NCI-H2107 (cell line): ENCODE measurements around the gene TIAM2.

Experiments
- DNase-seq: peaks from one replicate; lab custom pipeline; 2025; lab: John Stamatoyannopoulos, UW

Gene TIAM2

DNA sequence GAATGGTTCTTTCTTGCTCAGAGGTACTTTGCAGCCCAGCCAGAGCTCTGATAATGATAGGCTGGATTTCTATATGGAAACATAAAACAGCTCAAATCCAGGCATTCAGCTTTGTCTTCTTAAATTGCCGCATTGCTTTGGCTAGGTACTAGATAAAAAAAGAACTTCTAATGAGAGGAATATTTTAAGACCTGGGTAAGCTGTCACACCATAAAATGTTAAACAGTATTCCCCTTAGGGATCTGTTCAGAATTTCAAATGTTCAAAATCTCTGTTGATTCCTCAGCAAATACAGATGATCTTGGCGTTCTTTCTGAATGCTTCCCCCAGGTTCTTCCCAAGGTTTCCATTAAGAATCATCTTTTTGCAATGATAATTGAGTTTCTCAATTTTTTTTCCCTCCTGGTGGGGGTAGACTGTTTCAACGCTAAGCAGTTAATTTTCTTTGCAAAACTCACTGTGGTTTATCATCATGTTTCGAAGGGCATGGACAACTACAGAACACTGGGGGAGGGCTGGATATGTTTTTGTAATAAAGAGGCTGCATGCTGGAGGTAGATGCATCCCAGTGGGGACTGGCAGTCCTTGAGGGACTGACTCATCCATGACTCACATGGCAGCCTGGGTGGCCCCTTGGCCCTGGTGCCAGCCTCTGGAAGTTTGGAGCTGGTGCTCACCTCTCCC is 31.0 kb downstream of the TIAM2 start:
- no peak for DNase-seq

DNA sequence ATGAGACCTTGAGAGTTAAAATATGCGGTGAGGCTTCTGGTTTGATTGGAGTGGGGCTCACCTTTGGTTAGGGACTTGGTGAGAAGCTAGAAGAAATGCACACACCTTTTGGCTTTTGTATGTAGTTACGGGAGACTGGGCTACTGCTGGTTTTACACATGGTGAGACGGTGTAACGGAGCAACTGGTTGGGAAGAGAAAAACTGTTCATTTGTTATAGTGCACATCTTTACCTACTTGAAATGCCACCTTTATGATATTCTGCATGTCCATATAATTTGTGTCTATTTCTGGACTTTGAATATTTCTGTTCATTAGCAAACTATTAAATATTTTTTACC is 31.6 kb downstream of the TIAM2 start:
- DNase-seq = no peak

DNA sequence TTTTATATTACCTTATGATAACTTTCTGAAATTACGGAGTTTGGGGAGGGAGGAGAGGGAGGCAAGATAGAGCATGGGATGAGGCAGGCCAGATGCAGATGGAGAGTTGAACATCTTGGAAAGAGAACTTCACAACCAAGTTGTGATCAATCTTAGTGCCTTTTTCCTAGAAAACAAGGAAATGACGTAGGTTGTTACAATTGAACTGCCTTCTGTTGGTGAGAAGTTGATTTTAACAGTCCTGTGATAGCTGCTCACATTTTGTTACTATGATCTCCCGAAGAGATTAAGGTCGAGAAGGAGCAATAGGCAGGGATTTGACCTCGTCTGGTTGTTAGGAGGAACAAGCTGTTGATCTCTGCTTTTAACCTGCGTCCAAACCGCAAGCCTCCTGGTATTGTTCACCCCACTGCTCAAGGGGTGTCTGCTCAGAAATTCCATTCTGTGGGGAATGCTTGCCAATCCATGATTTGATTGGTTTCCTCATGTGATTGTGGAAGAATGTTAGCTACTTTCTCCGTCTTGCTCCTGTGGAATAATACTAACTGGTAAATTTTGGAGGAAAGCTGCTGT is 35.1 kb downstream of the TIAM2 start:
- DNase-seq = no peak

DNA sequence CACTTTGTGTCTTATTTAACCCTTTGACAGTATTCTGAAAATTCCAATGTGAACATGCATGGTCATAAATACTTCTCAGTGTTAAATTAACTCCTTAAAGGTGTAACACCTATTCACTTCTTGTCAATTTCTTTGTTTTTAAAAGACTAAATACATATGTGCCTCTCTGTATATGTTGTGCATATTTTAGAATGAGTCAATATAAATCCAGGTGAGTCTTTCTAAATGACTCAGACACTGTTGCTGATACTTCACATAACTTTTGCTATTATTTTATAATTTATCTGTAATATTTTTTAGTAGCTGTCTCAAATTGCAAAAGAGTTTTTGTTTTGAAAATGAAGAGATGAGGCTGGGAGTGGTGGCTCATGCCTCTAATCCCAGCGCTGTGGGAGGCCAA is 36.0 kb downstream of the TIAM2 start:
- no peak for DNase-seq

DNA sequence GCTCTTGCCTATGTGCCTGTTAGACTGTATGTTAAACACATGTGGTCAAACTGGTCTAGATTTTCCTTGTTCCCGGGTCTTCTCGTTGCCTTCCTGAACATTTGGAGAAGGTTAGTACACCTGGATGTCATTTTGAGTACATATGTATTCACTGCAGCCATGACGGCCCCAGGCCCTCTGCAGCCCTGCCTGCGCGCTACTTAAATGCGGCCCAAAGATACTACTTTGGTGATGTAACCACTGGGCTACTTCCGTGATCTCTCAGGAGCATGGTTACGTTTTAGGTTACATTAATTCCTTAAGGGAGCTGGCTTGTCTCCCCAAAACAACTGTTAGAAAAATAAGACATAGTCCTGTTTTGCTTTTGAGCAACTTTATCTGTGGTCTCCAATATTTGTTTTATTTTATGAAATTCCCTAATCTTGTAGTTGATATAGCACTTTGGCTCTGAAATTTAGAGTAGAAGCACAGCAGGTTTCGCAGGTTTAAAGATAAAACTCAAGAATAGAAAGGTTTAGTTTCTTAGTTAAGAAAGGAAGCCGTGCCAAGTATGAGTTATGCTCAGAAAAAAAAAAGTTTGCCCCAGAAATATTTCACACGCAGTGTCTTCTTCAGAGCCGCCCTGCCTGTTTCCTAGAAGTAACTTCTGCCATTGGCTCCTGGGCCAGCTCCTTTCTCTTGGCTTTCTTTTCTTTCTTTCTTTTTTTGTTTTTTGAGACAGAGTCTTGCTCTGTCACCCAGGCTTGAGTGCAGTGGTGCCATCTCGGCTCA is 38.1 kb downstream of the TIAM2 start:
- no peak for DNase-seq

DNA sequence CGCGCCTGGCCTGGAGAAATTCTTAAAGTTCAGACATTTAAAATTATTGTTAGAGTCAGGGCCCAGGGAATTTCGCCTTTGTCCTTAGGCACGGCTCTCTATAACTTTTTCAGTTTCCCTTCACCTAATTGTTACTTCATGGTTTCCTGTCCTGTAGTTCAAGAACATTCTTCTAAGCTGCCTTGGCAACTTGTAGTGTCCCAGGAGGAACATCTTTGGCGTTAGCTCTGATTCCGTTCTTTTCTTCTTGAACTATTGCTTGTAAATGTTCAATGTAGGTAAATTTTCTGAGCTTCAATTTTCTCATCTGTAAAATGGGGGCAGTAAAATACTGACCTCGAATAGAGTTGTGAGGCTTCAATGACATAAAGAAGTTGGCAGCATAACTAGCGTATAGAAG is 41.8 kb downstream of the TIAM2 start:
- no peak for DNase-seq

DNA sequence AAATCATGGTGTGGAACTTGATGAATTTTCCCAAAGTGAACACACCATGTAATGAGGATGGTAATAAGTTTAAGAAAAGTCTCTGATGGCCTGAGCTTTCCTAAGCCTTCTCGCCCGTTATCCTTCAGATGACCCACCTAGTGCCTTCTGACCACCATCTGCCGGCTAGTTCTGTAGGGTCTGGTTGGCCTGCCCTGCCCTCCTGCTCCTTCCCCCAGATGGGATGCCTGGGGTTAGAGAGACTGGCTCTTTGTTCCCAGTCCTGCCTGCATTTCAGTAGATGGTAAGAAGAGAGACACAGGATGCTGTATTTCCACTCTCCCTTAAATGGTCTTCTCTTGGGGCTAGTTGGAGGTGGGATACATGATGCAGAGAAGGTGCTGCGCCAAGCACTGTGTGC is 43.0 kb downstream of the TIAM2 start:
- DNase-seq = no peak

DNA sequence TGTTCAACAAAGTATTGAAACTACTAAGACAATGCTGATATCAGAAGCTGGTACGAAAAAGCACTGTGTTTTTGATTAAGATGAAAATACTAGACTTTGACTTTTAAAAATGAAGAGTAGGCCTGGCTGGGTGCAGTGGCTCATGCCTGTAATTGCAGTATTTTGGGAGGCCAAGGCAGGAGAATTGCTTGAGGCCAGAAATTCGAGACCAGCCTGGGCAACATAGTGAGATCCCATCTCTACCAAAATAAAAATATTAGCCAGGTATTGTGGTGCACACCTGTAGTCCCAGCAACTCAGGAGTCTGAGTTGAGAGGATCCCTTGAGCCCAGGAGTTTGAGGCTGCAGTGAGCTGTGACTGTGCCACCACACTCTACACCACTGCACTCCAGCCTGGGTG is 43.4 kb downstream of the TIAM2 start:
- no peak for DNase-seq

DNA sequence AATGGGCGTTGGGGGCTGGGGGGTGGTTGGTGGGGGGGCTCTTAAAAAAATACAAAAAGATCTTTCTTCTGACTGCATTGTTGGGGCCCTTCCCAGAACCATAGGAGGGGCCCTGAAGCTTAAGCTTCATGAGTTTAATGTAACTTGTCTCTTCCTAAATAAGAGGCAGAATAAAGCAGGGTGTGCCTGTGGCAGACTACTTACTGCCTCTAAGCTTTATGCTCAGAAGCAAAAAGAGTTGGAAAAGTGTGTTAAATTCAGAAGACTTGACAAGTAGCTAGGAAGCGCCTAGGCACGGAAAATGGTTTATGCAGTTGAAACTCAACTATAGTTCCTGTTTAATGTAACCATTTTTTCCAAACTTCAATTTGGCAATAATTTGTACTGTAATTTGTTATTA is 44.5 kb downstream of the TIAM2 start:
- no peak for DNase-seq

DNA sequence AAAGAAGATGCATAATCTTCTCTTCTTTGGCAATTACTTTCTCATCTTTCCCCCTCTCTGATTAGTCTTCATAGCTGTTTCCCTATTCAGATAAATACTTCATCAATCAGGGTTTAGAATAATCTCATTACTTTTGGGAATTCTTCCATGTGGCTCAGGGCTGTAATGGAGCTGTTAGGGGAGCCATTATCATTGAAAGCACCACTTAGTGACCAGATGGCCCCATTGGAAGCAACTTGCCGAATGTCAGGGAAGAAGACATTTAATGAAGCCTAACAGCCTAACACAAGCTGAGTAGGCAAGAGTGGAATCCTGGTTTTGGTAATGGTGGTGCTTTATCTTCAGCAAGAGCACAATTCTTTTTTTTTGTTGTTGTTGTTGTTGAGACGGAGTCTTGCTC is 45.0 kb downstream of the TIAM2 start:
- DNase-seq = no peak

DNA sequence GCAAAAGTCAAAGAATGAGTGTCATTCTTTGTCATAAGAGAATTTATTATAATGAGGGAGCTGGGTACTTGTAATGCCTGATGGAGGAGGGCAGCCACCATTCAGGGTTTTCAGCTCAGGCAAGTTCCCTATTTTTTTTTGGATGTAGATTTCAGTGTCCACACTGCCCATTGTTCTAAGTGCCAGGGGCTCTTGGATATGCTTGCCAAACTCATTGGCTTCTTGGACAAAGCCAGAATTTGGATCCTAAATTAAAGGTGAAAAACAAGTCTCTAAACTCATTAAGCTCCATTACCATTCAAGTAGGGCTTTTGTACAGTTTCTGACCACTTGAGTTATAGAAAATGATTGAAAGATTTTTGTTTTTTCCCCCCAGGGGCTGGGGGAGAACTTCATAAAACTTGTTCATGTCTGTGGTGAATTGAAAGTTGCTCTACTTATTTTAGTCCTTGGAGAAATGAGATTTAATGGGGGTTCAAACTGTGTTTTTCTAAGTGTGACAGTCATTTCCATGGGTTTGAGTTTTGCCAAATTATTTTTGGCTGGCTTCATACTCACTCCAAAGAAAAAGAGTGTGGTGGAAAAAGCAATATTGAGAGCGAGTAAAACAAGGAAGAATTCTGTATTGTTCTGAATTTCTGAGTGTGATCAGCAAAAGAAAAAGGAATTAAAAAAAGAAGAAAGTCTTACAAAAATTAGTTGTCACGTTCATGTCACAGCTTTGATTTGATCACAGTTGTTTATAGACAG is 46.0 kb downstream of the TIAM2 start:
- DNase-seq = no peak

DNA sequence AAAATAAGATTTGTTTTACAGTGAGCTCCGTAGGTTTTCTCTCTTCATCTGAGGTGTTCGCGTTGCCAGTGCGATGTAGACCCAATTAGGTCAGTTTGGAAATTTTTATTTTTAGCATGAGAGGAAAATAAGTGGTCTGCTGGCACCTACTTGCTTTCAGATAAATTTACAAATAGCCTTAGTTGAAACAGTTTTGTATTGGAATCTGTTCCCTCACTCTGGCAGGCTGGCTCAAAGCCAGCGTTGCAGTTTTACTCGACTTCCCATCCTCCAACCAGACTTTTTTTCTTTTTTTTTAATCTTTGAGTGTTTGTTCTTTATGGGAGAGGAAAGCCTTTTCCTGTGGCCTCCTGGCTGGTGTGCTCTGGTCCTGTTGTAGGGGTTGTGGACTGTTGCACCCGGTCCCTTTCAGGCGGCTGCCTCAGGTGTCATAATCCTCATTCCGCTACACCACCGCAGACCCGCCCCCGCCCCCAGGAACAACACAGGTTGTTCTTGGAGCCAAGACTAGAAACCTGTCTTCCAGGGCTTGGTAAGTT is 46.7 kb downstream of the TIAM2 start:
- no peak for DNase-seq

DNA sequence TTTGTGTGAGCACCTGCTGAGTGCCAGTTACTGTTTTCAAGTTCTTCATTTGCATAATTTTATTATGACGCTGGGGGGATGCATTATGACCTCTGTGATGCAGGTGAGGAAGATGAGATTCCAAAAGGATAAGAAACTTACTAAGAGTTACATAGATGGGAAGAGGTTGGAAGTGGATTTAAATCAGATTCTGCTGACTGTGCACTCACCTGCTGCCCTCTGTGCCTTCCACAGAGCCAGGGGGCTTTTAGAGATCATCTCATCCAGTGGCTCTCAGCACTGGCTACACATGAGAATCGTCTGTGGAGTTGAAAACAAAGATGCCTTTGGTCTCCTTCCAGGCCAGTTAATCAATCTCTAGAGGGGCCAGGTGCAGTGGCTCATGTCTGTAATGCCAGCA is 47.9 kb downstream of the TIAM2 start:
- no peak for DNase-seq

DNA sequence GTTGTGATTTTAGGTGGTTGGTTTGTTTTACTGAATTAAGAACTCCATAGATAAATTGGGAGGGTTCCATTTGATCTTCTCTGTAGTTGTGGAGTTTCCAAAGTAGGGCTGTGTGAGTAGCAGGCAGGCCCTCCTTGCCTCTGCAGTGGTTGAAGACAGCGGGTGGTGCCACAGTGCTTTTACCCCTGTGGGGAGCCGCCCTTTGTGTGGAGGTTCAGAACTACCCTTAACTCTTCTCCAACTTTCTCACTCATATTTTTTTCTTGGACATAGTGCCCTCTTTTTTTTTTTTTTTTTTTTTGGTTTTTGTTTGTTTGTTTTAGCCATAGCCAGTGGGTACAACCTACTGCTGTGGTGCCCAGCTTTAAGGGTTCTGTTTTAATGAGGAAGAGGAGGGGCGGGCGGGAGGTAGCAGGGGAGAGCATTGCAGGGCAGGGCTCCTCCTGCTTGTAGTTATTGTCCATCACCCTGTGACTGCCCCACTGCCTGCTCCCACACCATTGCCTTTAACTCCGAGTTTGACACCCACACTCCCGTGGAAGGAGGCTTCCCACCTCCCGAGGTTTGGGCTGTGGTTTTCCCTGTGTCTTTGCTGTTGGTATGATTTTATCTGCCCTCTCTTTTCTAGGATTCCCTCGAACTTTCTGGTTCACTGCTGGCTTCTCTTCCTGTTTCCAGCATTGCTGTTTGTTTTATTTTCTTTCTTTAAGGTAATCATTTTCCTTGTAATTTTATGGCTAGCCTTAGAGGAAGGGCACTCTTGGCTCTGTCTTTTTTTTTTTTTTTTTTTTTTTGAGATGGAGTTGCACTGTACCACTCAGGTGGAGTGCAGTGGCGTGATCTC is 50.7 kb downstream of the TIAM2 start:
- DNase-seq = no peak

DNA sequence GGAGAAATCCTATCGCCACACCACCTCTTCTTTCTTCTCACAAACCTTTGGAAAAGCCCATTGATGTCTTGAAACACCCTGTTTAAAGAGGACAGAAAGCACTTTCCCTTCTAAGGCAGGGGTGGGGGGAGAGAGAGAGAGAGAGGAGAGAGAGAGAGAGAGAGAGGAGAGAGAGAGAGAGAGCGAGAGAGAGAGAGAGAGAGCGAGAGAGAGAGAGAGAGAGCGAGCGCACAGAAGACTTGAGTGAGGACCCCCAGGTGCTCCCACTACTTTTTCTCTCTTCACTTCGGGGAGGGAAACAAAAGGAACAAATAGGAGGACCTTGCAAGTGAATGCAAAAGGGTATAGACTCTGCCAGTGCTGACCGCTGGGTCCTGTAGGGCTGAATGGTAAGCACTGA is 52.4 kb downstream of the TIAM2 start:
- DNase-seq = no peak

DNA sequence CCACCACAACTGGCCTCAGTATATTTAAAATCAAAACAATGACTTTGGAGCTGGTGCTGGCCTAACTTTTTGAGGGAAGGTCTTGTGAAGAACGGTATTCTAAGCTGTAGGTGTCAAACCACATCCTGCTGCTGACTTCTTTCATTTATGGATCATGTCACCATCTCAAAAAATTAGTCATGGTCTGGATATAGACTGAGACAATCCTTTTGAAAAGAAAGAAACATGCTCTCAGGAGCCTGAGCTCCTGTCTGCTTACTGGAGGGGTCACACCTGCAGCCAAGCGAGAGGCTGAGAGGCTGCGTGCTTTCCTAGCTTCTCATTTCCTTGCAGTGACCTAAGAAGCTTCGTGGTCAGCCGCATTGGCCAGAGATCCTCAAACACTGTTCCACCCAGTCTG is 55.2 kb downstream of the TIAM2 start:
- no peak for DNase-seq

DNA sequence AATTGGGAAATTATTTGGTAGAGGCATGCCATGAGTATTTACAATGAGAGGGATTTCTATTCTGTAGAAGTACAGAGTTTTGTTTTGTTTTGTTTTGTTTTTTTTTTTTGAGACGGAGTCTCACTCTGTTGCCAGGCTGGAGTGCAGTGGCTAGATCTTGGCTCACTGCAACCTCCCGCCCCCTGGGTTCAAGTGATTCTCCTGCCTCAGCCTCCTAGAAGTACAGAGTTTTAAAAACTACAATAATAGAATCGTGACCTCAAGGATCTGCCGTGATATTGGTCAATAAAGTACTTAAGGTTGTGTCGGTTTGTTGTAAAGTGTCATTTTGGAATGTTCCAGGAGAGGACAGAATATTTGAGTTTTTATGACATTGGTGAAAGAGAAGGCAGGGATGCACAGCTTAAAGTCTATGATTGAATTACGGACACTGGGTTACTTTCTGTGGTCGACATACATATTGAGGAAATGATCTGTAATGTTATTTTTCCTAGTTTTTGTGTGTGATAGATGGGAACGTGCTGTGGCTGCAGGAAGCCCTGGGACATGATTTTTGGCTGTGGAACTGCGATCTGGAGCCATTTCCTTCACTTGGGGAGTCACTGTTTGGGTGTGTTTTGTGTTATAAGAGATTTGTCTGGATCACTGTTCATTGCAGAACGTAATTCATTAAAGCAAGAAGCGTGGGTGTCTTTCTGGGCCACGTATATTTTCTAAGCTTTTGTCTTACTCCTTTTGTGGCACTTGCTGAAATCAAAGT is 59.6 kb downstream of the TIAM2 start:
- no peak for DNase-seq

DNA sequence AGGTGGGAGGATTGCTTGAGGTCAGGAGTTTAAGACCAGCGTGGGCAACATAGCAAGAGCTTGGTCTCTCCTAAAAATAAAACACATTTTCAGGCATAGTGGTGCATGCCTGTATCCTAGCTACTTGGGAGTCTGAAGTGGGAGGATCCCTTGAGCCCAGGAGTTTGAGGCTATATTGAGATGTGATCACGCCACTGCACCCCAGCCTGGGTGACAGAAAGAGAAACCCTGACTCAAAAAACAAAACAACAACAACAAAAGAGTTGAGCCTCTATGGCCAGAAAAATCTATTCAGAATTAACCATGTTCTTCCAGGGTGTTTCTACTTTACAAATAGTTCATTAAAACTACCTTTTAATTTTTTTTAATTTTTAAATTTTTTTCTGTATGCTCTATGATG is 60.6 kb downstream of the TIAM2 start:
- DNase-seq = no peak

DNA sequence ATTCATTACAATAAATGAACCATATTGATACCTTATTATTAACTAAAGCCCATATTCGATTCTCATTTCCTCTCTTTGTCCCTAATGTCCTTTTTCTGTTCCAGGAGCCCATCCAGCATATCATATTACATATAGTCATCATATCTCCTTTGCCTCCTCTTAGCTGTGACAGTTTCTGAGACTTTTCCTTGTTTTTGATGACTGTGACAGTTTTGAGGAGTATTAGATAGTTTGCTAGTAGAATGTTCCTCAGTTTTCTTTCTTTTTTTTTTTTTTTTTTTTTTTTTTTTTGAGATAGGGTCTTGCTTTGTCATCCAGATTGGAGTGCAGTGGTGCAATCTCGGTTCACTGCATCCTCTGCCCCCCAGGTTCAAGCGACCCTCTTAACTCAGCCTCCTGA is 61.6 kb downstream of the TIAM2 start:
- DNase-seq = no peak

DNA sequence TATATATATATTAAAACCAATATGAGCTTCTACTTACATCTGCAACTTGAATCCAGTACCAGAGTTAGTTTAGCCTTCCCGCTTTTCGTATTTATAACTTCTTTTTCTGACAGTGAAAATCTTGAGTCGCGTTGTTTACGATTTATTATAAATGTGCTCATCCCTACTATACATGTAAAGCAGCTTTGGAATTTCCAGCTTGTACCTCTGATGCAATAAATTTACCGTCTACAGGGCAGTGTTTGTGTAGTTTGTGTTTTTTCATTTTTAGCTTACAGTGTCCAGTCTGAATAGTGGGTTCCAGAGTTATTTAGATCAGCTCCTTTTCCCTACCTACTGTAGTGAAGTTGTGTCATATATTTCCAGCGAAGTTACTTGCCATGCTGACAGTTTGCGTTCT is 66.3 kb downstream of the TIAM2 start:
- DNase-seq = no peak

DNA sequence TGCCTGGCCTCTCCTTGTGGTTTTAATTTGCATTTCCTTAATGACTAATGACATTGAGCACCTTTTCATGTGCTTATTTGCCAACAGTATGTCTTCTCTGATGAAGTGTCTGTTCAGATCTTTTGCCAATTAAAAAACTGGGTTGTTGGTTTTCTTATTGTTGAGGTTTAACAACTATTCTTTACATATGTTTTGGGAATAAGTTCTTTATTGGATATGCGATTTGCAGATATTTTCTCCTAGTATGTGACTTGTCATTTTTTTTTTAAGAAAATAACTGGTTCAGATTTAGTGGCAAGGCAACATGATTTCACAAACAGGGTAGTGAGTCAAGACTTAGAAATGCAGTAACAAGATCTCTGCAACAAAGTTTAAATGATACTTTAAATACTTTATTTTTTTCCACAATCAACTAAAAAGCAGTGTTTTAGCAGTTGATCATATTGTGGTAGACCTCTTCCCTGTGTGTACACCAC is 67.8 kb downstream of the TIAM2 start:
- no peak for DNase-seq
